ENCODE data around the gene ATP23.

Gene ATP23

GRCh38 chr12:57983858-57984505, 42.6 kb downstream of the ATP23 start:
- FAIRE-seq, result no peak

GRCh38 chr12:57984629-57985151, 43.3 kb downstream of the ATP23 start:
- no peak for FAIRE-seq

GRCh38 chr12:57985685-57986084, 44.3 kb downstream of the ATP23 start:
- no peak for FAIRE-seq

GRCh38 chr12:57989838-57990237, 48.5 kb downstream of the ATP23 start:
- FAIRE-seq, result no peak

GRCh38 chr12:57990241-57990883, 49.0 kb downstream of the ATP23 start:
- FAIRE-seq, result peak; percentile 75

GRCh38 chr12:57992001-57992400, 50.6 kb downstream of the ATP23 start:
- no peak for FAIRE-seq

GRCh38 chr12:57993030-57993429, 51.7 kb downstream of the ATP23 start:
- FAIRE-seq, result no peak

- FAIRE-seq, result no peak
These were observed 52.5 kb downstream of the ATP23 start for GRCh38 chr12:57993834-57994233.

GRCh38 chr12:57996520-57996919, 55.2 kb downstream of the ATP23 start:
- FAIRE-seq, result no peak

- FAIRE-seq, result no peak
These were observed 56.9 kb downstream of the ATP23 start for GRCh38 chr12:57998251-57998650.

- no peak for FAIRE-seq
These were observed 59.1 kb downstream of the ATP23 start for GRCh38 chr12:58000499-58000898.

GRCh38 chr12:58007875-58008274, 66.5 kb downstream of the ATP23 start:
- no peak for FAIRE-seq

GRCh38 chr12:58008634-58009033, 67.3 kb downstream of the ATP23 start:
- no peak for FAIRE-seq

All from G401.6 (cell line).